Left lobe of liver (tissue), 2 donors: ENCODE measurements around the gene SLC22A31. TPM values are rescaled to one million over a fixed set of nuclear protein-coding genes. Genes with fewer than 3 reads are reported as not detected.
"Not testable (repeated sequence)": the region's sequence is repeated elsewhere in the genome, so short reads cannot be mapped to it uniquely, and the experiment has no call there.

Experiments used
- ATAC-seq: fragments of 200-7000 bp; cut with Tn5 transposase; one replicate; pipeline ENCODE4 v1.9.1; 2020; ENCODE audit warnings: mild to moderate bottlenecking, moderate library complexity
- DNase-seq: peaks from one replicate; pipeline ENCODE4 v3.0.0-alpha.2; 2020; ENCODE audit warnings: low spot score
- total RNA-seq: library from RNA; stranded (reverse); gene quantifications from one replicate; pipeline ENCODE4 v1.2.1, GENCODE V29; 2021
- donor health status: DM: no; HTN: no; CAD: no; lungs with moderate emphysema.
- donor health status: DM: no; HTN: yes; CAD: no.

SLC22A31 gene
- 0.30 TPM for total RNA-seq

GRCh38 chr16:89200124-89200849 is at the start of gene SLC22A31:
Gene SLC22A31 (minus strand): TSS chr16:89200537. CDS start chr16:89200501, 36 bp downstream.
- DNase-seq (no peak), ATAC-seq (no peak)

GRCh38 chr16:89248196-89248982 is 48.1 kb upstream of the SLC22A31 start:
- ATAC-seq: no peak
- no peak for DNase-seq

- peak; percentile 54 for ATAC-seq
- DNase-seq: not testable (repeated sequence)
Measured at GRCh38 chr16:89247734-89248075, 47.4 kb upstream of the SLC22A31 start.

- ATAC-seq (peak; percentile 96), DNase-seq (peak; percentile 95)
Measured at GRCh38 chr16:89246903-89247733, 46.8 kb upstream of the SLC22A31 start.

- no peak for ATAC-seq
- no peak for DNase-seq
Measured at GRCh38 chr16:89246383-89246902, 46.1 kb upstream of the SLC22A31 start.

GRCh38 chr16:89244754-89245153 is 44.4 kb upstream of the SLC22A31 start:
- DNase-seq (no peak), ATAC-seq (no peak)

GRCh38 chr16:89244264-89244663 is 43.9 kb upstream of the SLC22A31 start:
- not testable (repeated sequence) for ATAC-seq, DNase-seq

- DNase-seq (no peak), ATAC-seq (no peak)
Measured at GRCh38 chr16:89243664-89244063, 43.3 kb upstream of the SLC22A31 start.

GRCh38 chr16:89242795-89243200 is 42.5 kb upstream of the SLC22A31 start:
- ATAC-seq (no peak), DNase-seq (no peak)

GRCh38 chr16:89241187-89242007 is 41.1 kb upstream of the SLC22A31 start:
- peak; percentile 75 for ATAC-seq

GRCh38 chr16:89237733-89238132 is 37.4 kb upstream of the SLC22A31 start:
- ATAC-seq (no peak), DNase-seq (no peak)

More at GRCh38 chr16:89241187-89242007, 41.1 kb upstream of the SLC22A31 start:
- peak; percentile 76 for DNase-seq

GRCh38 chr16:89233678-89234490 is 33.5 kb upstream of the SLC22A31 start:
- ATAC-seq: no peak
- no peak for DNase-seq

- ATAC-seq (peak; percentile 97), DNase-seq (peak; percentile 91)
Measured at GRCh38 chr16:89232107-89232506, 31.8 kb upstream of the SLC22A31 start.

GRCh38 chr16:89230255-89230654 is 29.9 kb upstream of the SLC22A31 start:
- no peak for ATAC-seq
- no peak for DNase-seq

GRCh38 chr16:89224665-89225064 is 24.3 kb upstream of the SLC22A31 start:
- DNase-seq (no peak), ATAC-seq (no peak)

GRCh38 chr16:89222931-89223330 is 22.6 kb upstream of the SLC22A31 start:
- ATAC-seq: no peak
- DNase-seq: no peak

GRCh38 chr16:89221604-89222003 is 21.3 kb upstream of the SLC22A31 start:
- no peak for DNase-seq
- ATAC-seq: no peak

GRCh38 chr16:89219365-89219764 is 19.0 kb upstream of the SLC22A31 start:
- ATAC-seq: no peak
- no peak for DNase-seq
